Esophagus squamous epithelium (tissue), 5 donors: ENCODE results near the gene RBPMS2. TPM values are rescaled to one million over a fixed set of nuclear protein-coding genes. Genes with fewer than 3 reads are reported as not detected.
"Not testable (repeated sequence)": the region's sequence is repeated elsewhere in the genome, so short reads cannot be mapped to it uniquely, and the experiment has no call there.

Source experiments
- DNase-seq: peaks from one replicate; lab custom pipeline; 2025; lab: John Stamatoyannopoulos, UW
- H3K27ac ChIP-seq, 4 donors: fragments of 200-600 bp; sonication (generic); one replicate each; pipeline ENCODE4 v1.5.1; 2016 to 2019; ENCODE audit warnings: mild to moderate bottlenecking in 1 of 4
- H3K27me3 ChIP-seq, 4 donors: fragments of 200-600 bp; sonication (generic); 1 replicate in 3 of 4; 2 replicates in 1 of 4; pipeline versions ENCODE4 v1.5.1 to v1.6.0; 2017 to 2021; ENCODE audit warnings: antibody characterized with exemption in 1 of 4
- H3K36me3 ChIP-seq, 3 donors: fragments of 200-600 bp; sonication (generic); one replicate each; pipeline ENCODE4 v1.5.1; 2016 to 2019
- H3K4me1 ChIP-seq, 3 donors: fragments of 200-600 bp; sonication (generic); one replicate each; pipeline ENCODE4 v1.5.1; 2017 to 2019
- H3K4me3 ChIP-seq, 4 donors: fragments of 200-600 bp; sonication (generic); 1 replicate in 3 of 4; 2 replicates in 1 of 4; pipeline ENCODE4 v1.5.1; 2016 to 2019; ENCODE audit warnings: mild to moderate bottlenecking in 2 of 4, moderate library complexity in 1 of 4
- H3K9me3 ChIP-seq, 3 donors: fragments of 200-600 bp; sonication (generic); one replicate each; pipeline ENCODE4 v1.5.1; 2016 to 2019
- CTCF ChIP-seq, 6 experiments: fragments of 450-650 bp in 4 of 6; fragments of 200-600 bp in 2 of 6; sonication (generic) in 2 of 6; IDR thresholded peaks; one replicate each; pipeline ENCODE4 v1.5.1; 2016 to 2019; ENCODE audit warnings: antibody characterized with exemption in 6 of 6, mild to moderate bottlenecking in 4 of 6, moderate library complexity in 4 of 6
- POLR2A ChIP-seq, 4 donors: fragments of 450-650 bp; IDR thresholded peaks; one replicate each; pipeline ENCODE4 v1.6.1; 2017; ENCODE audit warnings: antibody characterized with exemption in 4 of 4, mild to moderate bottlenecking in 4 of 4, moderate library complexity in 3 of 4
- WGBS, 2 donors: methylation state at CpG; one replicate each; pipeline ENCODE4 v1.1.5; 2018; 5-methylcytosine and 5-hydroxymethylcytosine counted together
- intact Hi-C: fragments of 100-400 bp; cut with DNase I; formaldehyde crosslinking; loops from one replicate; pipeline ENCODE4 v1.15.0; 2022
- total RNA-seq, 4 donors: library from RNA; depleted of rRNA; stranded (reverse); fragments of >200 nt; gene quantifications; one replicate each; pipeline ENCODE4 v1.1.0, GENCODE V29; 2016
- donor health status: DM: yes; HTN: yes; CAD: no.

Gene RBPMS2
- total RNA-seq, 4 donors from 2014 or later, result 0.75 to 5.0 (median 1.3) TPM; not detected in 1

DNA sequence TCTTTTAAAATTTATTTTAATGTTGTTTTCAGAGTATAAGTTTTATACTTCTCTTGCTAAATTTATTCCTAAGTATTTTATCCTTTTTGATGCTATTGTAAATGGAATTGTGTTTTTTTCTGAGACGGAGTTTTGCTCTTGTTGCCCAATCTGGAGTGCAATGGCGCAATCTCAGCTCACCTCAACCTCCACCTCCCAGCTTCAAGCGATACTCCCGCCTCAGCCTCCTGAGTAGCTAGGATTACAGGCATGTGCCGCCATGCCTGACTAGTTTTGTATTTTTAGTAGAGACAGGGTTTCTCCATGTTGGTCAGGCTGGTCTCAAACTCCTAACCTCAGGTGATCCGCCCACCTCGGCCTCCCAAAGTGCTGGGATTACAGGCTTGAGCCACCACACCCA lies 19.9 kb upstream of the RBPMS2 start:
- DNase-seq, intact Hi-C loops, H3K4me1 ChIP-seq, H3K4me3 ChIP-seq, H3K9me3 ChIP-seq, H3K27ac ChIP-seq, H3K36me3 ChIP-seq, H3K27me3 ChIP-seq: not testable (repeated sequence)
- 82 to 89% methylated on average over 5 to 7 of the region's 7 CpGs for WGBS, 2 donors

- no peaks in the 10 kb centered on the region for H3K36me3 ChIP-seq
- H3K4me1 ChIP-seq, result no peaks in the 10 kb centered on the region
- no peak overlapping the region for H3K27ac ChIP-seq
- DNase-seq, result no peak
- no peak overlapping the region for H3K4me3 ChIP-seq
- H3K27me3 ChIP-seq, result no peaks in the 10 kb centered on the region
- TF ChIP-seq POLR2A (IDR thresholded peaks at IDR 0.05), result no peak
- H3K9me3 ChIP-seq, result no peaks in the 10 kb centered on the region
- intact Hi-C loops, result no loop called here
- WGBS, 2 donors, result 71 to 79% methylated on average over 3 of the region's 3 CpGs
Measured at GRCh38 chr15:64792282-64792681, 16.9 kb upstream of the RBPMS2 start.

DNA sequence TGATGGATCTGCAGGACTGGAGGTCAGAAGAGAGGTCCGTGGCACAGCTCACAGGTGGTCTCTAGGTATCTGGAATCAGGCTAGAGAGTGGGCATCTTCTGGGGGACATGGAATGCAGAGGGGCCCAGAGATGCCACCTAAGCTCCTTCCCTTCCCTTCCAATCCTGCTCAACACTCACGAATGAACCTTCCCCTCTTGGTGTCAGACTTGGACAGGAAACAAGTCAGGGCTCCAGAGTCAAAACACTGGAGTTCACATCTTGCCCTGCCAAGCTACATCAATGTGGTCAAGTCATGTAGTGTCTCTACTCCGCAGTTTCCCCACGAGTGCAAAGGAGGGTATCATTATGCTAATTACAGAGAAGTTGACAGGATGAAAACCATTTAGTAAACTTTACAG lies 16.0 kb upstream of the RBPMS2 start:
- no peak for TF ChIP-seq POLR2A (IDR thresholded peaks at IDR 0.05)
- TF ChIP-seq CTCF (IDR thresholded peaks at IDR 0.05), result no peak
- 26 to 35% methylated on average over 3 to 4 of the region's 4 CpGs for WGBS, 2 donors
- H3K9me3 ChIP-seq, result no peaks in the 10 kb centered on the region
- intact Hi-C loops, result no loop called here
- no peaks in the 10 kb centered on the region for H3K36me3 ChIP-seq
- H3K27me3 ChIP-seq, result no peaks in the 10 kb centered on the region
- H3K4me1 ChIP-seq, result no peaks in the 10 kb centered on the region
- H3K4me3 ChIP-seq, result no peak overlapping the region
- DNase-seq, result no peak
- H3K27ac ChIP-seq, result no peak overlapping the region

DNA sequence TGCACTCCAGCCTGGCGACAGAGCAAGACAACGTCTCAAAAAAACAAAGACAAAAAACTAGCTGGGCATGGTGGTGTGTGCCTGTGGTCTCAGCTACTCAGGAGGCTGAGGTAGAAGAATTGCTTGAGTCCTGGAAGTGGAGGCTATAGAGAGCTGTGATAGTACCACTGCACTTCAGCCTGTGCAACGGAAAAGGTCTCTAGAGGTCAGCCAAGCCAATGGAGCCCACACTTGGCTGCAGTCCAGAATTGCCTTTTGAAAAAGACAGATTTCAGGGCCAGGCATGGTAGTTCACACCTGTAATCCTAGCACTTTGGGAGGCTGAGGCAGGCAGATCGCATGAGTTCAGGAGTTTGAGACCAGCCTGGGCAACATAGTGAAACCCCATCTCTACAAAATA lies 8.4 kb upstream of the RBPMS2 start:
- Histone ChIP-seq H3K36me3 (no peaks in the 10 kb centered on the region), H3K4me1 (no peaks in the 10 kb centered on the region), H3K9me3 (no peaks in the 10 kb centered on the region), H3K27me3 (no peaks in the 10 kb centered on the region), H3K4me3 (no peak overlapping the region), H3K27ac (no peak overlapping the region)
- intact Hi-C loops, result no loop called here
- TF ChIP-seq POLR2A (IDR thresholded peaks at IDR 0.05) (no peak), CTCF (IDR thresholded peaks at IDR 0.05) (no peak)
- WGBS, 2 donors, result 96% methylated on average over 4 of the region's 4 CpGs
- no peak for DNase-seq

- no peaks in the 10 kb centered on the region for H3K4me1 ChIP-seq
- DNase-seq, result no peak
- H3K4me3 ChIP-seq, result no peak overlapping the region
- H3K9me3 ChIP-seq, result no peaks in the 10 kb centered on the region
- H3K27me3 ChIP-seq, result no peaks in the 10 kb centered on the region
- no peaks in the 10 kb centered on the region for H3K36me3 ChIP-seq
- no peak for TF ChIP-seq POLR2A (IDR thresholded peaks at IDR 0.05)
- TF ChIP-seq CTCF (IDR thresholded peaks at IDR 0.05), result no peak
- H3K27ac ChIP-seq, result no peak overlapping the region
- 77 to 95% methylated on average over 5 of the region's 5 CpGs for WGBS, 2 donors
- intact Hi-C loops, result no loop called here
Measured at GRCh38 chr15:64782751-64783150, 7.4 kb upstream of the RBPMS2 start.

DNA sequence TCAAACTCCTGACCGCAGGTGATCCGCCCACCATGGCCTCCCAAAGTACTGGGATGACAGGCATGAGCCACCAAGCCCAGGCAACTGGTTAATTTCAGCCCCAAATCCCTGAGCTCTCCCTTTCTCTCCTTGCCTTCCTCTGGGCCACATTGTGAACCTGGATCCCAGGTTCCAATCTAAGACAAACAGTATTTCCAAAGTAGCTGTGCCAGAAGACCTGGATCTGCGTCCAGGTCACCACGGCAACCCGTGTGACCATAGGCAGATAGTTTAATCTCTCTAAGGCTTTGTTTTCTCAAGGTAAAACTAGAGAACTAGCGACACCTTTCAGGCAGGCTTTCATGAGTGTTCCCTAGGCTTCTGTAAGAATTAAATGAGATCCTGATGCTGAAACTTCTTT lies 5.9 kb upstream of the RBPMS2 start:
- no peak for DNase-seq
- Histone ChIP-seq H3K27me3 (peaks cover 0 to 8% (median 0%) of the 10 kb centered on the region in 4 donors), H3K4me3 (no peak overlapping the region), H3K27ac (no peak overlapping the region), H3K36me3 (no peaks in the 10 kb centered on the region), H3K9me3 (no peaks in the 10 kb centered on the region), H3K4me1 (peaks cover 0 to 8% (median 0%) of the 10 kb centered on the region in 3 donors)
- intact Hi-C loops, result no loop called here
- TF ChIP-seq POLR2A (IDR thresholded peaks at IDR 0.05), result no peak
- TF ChIP-seq CTCF (IDR thresholded peaks at IDR 0.05), result no peak
- WGBS, 2 donors, result 68 to 71% methylated on average over 6 of the region's 6 CpGs
